NOMO-1 treated with dmso at 0.1 percent for 144 hours (cell line): ENCODE data around the gene LRRC26.

Experiments
- DNase-seq: peaks from one replicate; lab custom pipeline; 2025; ENCODE audit not compliant: unreplicated experiment; lab: John Stamatoyannopoulos, UW

LRRC26 gene

DNA sequence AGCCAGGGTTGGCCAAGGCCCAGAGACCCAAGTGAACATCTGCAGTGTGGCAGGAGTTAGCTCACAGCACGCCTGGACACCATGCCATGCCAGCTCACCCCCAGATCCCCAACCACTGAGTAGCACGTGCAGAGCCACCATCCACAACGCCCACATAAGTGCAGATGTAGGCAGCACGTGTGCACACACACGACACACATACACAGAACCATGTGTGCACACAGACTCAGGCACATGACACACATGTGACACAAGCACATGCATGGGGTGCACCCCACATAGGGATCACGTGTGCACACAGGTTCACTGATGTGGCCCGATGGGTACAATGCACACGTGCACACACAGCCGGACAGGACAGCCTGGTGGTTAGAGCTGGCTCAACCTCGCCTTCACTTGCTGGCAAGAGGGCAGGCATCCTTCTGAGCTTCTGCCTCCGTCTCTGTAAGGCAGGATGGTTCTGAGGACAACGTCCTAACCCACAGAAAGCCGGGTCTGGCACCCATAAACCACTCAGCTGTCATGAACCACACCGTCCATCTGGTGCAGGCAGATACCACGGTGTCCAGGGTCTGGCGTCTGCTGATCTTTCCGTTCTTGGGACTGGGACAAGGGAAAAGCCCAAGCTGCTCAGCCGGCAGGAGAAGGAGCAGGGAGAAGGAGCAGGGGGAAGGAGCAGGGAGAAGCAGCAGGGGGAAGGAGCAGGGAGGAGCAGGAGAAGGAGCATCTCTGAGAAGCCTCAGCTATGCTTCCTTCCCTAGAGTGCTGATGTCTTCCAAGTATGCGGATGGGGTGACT, 12.0 kb downstream of the LRRC26 start:
- DNase-seq = no peak

GRCh38 chr9:137156567-137157375, 13.1 kb downstream of the LRRC26 start:
- DNase-seq = no peak

GRCh38 chr9:137152844-137153405, 16.9 kb downstream of the LRRC26 start:
- DNase-seq = no peak

- no peak for DNase-seq
Observed at GRCh38 chr9:137150617-137151457, 19.0 kb downstream of the LRRC26 start.

DNA sequence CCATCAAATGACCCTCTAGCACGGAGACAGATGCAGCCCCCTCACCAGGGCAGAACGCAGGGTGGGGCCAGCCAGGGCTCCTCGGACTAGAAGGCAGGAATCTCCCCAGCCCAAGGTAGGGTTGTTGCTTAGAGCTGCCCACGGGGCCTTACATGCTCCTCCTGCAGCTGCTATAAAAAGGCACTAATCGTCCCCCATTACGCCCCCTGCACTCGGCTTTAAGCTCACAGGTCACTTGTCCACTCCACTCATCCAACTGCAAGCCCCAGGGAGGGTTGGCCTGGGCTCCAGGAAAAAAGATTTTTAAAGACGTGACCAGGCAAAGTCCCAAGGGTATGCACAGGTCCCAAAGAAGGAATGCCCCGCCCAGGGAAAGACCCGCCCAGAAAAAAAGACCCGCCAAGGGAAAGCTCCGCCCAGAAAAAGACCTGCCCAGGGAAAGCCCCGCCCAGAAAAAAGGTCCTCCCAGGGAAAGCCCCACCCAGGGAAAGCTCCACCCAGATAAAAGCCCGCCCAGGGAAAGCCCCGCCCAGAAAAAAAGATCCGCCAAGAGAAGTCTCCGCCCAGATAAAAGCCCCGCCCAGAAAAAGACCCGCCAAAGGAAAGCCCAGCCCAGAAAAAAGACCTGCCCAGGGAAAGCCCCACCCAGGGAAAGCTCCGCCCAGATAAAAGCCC, 19.8 kb downstream of the LRRC26 start:
- DNase-seq = no peak

DNA sequence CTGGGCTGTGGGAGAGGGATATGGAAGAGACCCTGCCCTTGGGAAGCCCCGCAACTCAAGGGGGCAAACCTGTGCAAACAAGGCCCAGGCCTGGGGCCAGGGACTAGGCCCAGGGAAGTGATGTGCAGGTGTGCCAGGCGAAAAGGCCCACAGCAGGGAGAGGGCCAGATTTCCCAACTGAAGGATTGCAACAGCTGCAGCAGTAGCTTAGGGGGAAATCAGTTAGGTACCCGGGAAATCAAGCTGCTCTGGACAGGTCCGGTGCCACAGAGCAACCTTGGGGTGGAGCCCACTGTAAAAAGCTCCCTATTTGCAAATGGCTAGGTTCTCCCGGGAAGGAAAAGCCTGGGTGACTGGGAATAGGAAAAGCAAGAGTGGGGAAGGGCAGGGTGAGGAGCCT, 20.5 kb downstream of the LRRC26 start:
- DNase-seq = no peak

DNA sequence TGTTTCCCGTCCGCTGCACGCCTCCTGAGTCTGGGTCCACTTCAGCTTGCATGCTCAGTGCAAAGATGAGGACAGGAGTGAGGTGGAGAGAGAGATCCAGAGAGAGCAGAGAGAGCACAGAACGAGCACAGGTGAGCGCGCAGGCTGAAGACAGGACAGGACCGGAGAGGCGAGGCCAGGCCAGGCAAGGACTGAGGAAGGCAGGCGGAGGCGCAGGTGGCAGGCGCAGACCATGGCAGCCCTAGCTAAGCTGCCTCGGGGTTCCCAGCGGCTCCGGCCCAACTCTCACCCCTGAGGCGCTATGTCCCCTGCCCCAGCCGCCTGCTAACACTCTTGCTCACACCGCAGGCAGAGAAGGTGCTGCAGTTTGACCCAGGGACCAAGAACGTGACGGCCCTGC, 21.2 kb downstream of the LRRC26 start:
- no peak for DNase-seq

- no peak for DNase-seq
Observed at GRCh38 chr9:137148242-137148641, 21.6 kb downstream of the LRRC26 start.

DNA sequence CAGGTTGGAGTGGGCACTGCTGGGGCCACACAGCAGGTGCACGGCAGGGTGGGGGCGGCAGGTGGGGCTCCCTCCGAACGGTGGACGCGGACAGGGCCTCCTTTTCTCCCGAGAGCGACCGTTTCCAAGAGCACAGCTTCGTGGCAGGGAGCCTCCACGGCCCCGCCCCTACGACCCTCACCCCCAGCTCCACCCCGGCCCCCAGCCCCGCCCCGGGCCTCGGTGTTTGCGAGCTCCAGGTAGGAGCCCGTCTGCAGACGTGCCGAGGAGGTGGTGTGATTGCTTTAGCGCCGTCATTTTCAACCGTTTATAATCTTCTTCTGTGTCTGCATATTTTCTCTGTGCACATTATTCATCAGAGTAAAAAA, 22.1 kb downstream of the LRRC26 start:
- DNase-seq = no peak

DNA sequence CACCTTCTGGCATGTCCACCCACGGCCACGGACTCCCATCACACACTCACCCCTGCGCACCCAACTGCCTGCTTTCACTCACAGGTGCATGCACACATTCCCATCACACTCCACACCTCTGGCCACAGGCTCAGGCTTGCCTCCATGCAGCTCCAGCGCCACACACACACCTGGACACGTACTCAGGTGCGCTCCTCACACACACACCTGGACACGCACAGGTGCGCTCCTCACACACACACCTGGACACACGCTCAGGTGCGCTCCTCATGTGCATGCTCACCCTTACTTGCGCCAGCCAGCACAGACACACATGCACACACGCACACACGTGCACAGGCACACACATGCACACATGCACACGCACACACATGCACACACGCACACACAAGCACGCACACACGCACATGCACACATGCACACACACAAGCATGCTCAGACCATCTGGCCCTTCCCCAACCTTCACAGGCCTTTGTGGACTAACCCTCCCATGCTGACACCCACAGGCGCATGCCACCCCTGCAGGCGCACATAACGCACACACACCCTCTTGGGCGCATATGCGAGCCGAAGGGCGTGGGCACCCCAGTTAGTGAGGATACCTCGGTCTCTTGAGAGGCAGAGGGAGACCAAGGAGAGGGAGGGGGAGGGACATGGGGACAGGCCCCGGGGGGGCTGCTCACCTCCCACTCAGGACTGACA, 22.6 kb downstream of the LRRC26 start:
- no peak for DNase-seq

DNA sequence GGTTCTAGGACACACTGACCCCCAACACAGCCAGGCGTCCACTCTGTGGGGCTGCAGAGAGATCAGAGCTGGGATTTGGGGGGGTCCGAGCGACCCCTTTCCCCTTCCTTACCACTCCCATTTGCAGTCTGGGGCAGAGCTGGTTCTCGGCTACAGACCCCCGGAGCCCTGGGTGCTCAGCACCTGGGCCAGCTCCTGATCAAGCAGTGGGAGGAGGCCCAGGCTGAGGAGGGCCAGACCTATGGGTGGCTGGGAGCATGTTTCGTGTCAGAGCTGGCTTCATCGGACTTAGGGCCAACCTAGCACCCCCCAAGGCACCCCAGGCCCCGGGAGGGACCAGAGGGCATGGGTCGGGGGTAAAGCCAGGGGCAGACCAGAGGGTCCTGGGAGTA, 23.3 kb downstream of the LRRC26 start:
- DNase-seq = no peak

DNA sequence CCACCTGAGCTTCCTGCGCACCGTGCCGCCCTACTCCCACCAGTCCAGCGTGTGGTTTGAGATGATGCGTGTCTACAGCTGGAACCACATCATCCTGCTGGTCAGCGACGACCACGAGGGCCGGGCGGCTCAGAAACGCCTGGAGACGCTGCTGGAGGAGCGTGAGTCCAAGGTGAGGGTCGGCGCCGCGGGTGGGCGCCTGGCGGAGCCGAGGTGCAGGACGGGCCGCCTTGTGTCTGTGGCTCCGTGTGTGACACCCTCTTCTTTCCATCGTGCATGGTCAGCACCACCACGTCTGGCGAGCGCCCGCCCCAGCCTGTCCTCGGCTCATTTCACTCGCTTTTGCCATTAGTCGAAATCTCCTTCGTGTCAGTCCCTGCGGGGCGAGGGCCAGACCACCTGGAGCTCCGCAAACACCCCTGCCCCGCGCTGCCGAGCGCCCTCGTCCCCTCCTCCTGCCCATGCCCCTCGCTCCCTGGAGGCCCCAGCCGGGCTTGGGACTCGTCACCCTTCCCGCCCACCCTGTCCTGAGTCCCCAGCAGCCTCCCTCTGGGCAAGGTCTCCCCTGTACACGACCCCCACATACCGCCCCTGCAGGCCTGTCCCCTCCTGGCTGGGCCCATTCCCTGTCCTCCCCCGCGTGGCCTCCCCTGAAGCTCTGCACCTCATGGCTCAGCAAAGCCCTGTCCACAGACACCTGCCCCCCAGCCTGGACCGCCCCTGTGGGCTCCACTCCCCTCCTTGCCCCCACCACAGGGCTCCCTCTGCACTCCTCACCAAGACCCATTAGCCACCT, 23.9 kb downstream of the LRRC26 start:
- no peak for DNase-seq

GRCh38 chr9:137143459-137143858, 26.4 kb downstream of the LRRC26 start:
- DNase-seq = no peak

DNA sequence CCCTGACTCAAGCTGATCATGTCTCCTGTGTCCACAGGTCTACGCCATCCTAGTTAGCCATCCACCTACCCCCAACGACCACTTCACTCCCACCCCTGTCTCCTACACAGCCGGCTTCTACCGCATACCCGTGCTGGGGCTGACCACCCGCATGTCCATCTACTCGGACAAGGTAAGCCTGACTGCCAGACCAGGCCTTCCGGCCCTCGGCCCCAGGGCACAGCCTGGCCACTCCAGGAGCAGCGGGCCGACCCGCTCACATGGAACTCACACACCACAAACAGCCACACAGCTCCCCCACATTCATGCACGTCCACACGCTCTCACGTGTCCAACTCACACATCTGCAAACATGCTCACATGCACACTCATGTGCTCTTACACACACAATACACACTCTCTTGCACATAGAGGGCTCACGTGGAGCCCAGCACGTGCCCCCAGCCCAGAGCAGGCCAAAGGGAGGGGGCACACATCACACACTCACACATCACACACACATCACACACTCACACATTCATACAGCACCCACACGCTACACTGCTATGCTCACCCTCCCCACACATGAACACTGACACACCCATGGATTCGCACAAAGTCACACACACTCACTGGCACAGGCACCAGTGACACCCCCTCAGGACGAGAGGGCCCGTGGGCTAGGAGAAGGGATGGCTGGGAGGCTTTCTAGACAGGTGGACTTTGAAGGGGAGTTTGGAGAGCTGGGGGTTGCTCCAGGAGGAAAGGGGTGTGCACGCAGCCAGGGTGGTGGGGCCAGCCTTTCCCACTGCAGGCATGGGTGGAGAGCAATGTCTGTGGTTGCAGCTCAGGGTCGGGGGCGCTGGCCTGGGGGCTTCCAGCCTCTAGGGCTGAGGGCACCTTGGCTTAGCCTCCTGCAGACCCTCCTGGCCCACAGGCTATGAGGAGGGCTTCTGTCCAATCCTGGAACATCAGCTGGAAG, 27.6 kb downstream of the LRRC26 start:
- DNase-seq = no peak

GRCh38 chr9:137141050-137141810, 28.6 kb downstream of the LRRC26 start:
- DNase-seq = no peak

- no peak for DNase-seq
Observed at GRCh38 chr9:137140151-137141012, 29.5 kb downstream of the LRRC26 start.
